Tibial artery (tissue), 4 donors: ENCODE results near the gene HEXA.
A peak's percentile ranks its signal among the peaks of the same experiment; 100 is the strongest.
"Not testable (repeated sequence)": the region's sequence is repeated elsewhere in the genome, so short reads cannot be mapped to it uniquely, and the experiment has no call there.

ENCODE experiments used
- DNase-seq, 2 donors: peaks; one replicate each; pipeline ENCODE4 v3.0.0-alpha.2; 2019
- H3K27ac ChIP-seq, 2 donors: fragments of 200-600 bp; sonication (generic) in 1 of 2; 1 replicate in 1 of 2; 2 replicates in 1 of 2; pipeline ENCODE4 v1.5.1; 2018 to 2019; ENCODE audit warnings: mild to moderate bottlenecking in 1 of 2
- H3K27me3 ChIP-seq, 2 donors: fragments of 200-600 bp; sonication (generic) in 1 of 2; one replicate each; pipeline versions ENCODE4 v1.5.1 to v1.6.0; 2016 to 2019
- H3K36me3 ChIP-seq, 3 donors: fragments of 200-600 bp; sonication (generic) in 2 of 3; one replicate each; pipeline ENCODE4 v1.5.1; 2016 to 2019; ENCODE audit warnings: mild to moderate bottlenecking in 2 of 3
- H3K4me1 ChIP-seq, 4 donors: fragments of 200-600 bp; sonication (generic) in 2 of 4; 1 replicate in 3 of 4; 2 replicates in 1 of 4; pipeline ENCODE4 v1.5.1; 2016 to 2019
- H3K4me3 ChIP-seq, 2 donors: fragments of 200-600 bp; sonication (generic) in 1 of 2; 1 replicate in 1 of 2; 2 replicates in 1 of 2; pipeline ENCODE4 v1.5.1; 2018 to 2019; ENCODE audit warnings: mild to moderate bottlenecking in 2 of 2
- H3K9me3 ChIP-seq, 3 donors: fragments of 200-600 bp; sonication (generic) in 1 of 3; one replicate each; pipeline ENCODE4 v1.5.1; 2016 to 2019
- CTCF ChIP-seq, 2 experiments: fragments of 200-600 bp in 1 of 2; fragments of 450-650 bp in 1 of 2; IDR thresholded peaks; one replicate each; pipeline ENCODE4 v1.5.1; 2017 to 2019; ENCODE audit warnings: antibody characterized with exemption in 2 of 2, mild to moderate bottlenecking in 1 of 2, moderate library complexity in 1 of 2
- intact Hi-C: fragments of 100-400 bp; cut with DNase I; formaldehyde crosslinking; loops from one replicate; pipeline ENCODE4 v1.15.0; 2023; ENCODE audit warnings: low total_unique reads

The HEXA gene

DNA sequence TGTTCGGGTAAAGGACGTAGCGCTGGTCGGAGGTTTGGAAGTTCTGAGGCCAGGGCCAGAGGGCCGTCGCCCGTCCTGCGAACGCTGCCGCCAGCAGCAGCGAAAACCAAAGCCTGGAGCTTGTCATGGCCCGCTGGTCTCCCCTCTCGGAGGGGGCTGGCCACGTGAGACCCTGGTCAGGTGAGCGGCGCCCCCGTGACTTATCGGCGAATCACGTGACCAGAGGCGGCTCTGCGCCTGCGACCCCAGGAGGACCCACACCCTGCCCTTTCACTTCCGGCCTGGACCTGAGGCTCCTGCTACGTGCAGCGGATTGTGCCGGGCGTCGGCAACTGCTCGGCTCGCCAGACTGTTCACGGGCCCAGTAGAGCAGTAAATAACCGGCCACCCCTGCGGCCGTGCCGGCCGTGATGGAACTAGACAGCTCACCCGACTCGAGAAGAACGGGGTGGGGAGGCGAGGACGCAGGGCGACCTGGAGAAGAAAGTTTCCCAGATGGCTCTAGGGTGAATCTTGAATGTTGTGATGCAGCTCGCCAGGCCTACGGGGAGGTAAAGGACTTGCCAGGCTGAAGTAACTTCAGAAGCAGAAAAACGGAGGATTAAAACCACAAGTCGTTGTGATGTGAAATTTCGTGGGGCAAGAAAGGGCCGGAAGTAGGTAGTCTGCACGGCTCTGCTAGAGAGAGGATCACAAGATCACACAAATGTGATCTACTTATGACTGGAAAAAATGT is at the start of gene HEXA:
TSS of gene HEXA (minus strand) at position 169 of the 736 bp plus-strand sequence. CDS start at position 127, 42 bp downstream.
- no peaks in the 10 kb centered on the region for H3K27me3 ChIP-seq
- H3K27ac ChIP-seq: peak within 1 kb of the TSS; percentile 88 to 89
- peak; percentile 96 to 98 for DNase-seq
- TF ChIP-seq CTCF (IDR thresholded peaks at IDR 0.05): peak in 1 of 2 experiments; percentile 28
- H3K4me1 ChIP-seq: peaks cover 0 to 41% (median 21%) of the 10 kb centered on the region in 4 donors
- no peaks in the 10 kb centered on the region for H3K9me3 ChIP-seq
- peak within 1 kb of the TSS; percentile 68 to 79 for H3K4me3 ChIP-seq
- peaks cover 0 to 10% (median 0%) of the 10 kb centered on the region in 3 donors for H3K36me3 ChIP-seq
- intact Hi-C loops: loop anchor here (10.0 kb wide), 1 partner anchor 99 kb away; the partner anchor contains the start of gene ARIH1

- intact Hi-C loops: no loop called here
- Histone ChIP-seq H3K27me3 (no peaks in the 10 kb centered on the region), H3K4me1 (no peaks in the 10 kb centered on the region), H3K4me3 (no peak overlapping the region), H3K27ac (no peak overlapping the region), H3K9me3 (peaks cover 0 to 8% (median 0%) of the 10 kb centered on the region in 3 donors), H3K36me3 (no peaks in the 10 kb centered on the region)
- no peak for TF ChIP-seq CTCF (IDR thresholded peaks at IDR 0.05)
- DNase-seq: no peak
These were observed 47.4 kb upstream of the HEXA start for GRCh38 chr15:72423256-72423655.

GRCh38 chr15:72421484-72421883 is 45.7 kb upstream of the HEXA start:
- H3K27me3 ChIP-seq: no peaks in the 10 kb centered on the region
- H3K4me1 ChIP-seq: no peaks in the 10 kb centered on the region
- peaks cover 0 to 5% (median 0%) of the 10 kb centered on the region in 3 donors for H3K9me3 ChIP-seq
- no peak overlapping the region for H3K27ac ChIP-seq
- intact Hi-C loops: no loop called here
- TF ChIP-seq CTCF (IDR thresholded peaks at IDR 0.05): no peak
- no peak overlapping the region for H3K4me3 ChIP-seq
- DNase-seq: no peak
- no peaks in the 10 kb centered on the region for H3K36me3 ChIP-seq

DNA sequence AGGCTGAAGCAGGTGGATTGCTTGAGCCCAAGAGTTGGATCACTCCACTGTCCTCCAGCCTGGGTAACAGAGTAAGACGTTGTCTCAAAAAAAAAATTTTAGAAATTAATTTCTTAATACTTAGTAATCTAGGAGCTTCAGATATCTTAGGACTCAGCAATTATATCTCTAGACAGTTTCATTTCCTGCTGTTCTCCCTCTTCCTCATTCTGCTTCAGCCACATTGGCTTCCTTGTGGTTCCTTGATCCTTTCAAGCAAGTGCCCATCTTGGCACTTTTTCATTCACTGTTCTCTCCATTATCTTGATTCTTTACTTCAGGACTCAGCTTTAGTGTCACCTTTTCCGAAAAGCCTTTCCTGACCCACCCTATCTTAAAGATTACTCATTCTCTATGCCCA is 44.8 kb upstream of the HEXA start:
- no peak overlapping the region for H3K4me3 ChIP-seq
- peaks cover 0 to 5% (median 0%) of the 10 kb centered on the region in 3 donors for H3K9me3 ChIP-seq
- no peak for TF ChIP-seq CTCF (IDR thresholded peaks at IDR 0.05)
- H3K36me3 ChIP-seq: no peaks in the 10 kb centered on the region
- intact Hi-C loops: no loop called here
- H3K27me3 ChIP-seq: no peaks in the 10 kb centered on the region
- no peak for DNase-seq
- H3K4me1 ChIP-seq: no peaks in the 10 kb centered on the region
- H3K27ac ChIP-seq: no peak overlapping the region

- H3K36me3 ChIP-seq, intact Hi-C loops: not testable (repeated sequence)
These were observed 44.0 kb upstream of the HEXA start for GRCh38 chr15:72419768-72420167.

GRCh38 chr15:72415304-72415703 is 39.5 kb upstream of the HEXA start:
- no peak for DNase-seq
- Histone ChIP-seq H3K36me3 (no peaks in the 10 kb centered on the region), H3K9me3 (no peaks in the 10 kb centered on the region), H3K27me3 (no peaks in the 10 kb centered on the region), H3K4me1 (no peaks in the 10 kb centered on the region), H3K27ac (no peak overlapping the region), H3K4me3 (no peak overlapping the region)
- no peak for TF ChIP-seq CTCF (IDR thresholded peaks at IDR 0.05)
- intact Hi-C loops: no loop called here

More at GRCh38 chr15:72419768-72420167, 44.0 kb upstream of the HEXA start:
- not testable (repeated sequence) for H3K4me3 ChIP-seq, H3K27me3 ChIP-seq, H3K9me3 ChIP-seq, H3K4me1 ChIP-seq, DNase-seq, H3K27ac ChIP-seq

DNA sequence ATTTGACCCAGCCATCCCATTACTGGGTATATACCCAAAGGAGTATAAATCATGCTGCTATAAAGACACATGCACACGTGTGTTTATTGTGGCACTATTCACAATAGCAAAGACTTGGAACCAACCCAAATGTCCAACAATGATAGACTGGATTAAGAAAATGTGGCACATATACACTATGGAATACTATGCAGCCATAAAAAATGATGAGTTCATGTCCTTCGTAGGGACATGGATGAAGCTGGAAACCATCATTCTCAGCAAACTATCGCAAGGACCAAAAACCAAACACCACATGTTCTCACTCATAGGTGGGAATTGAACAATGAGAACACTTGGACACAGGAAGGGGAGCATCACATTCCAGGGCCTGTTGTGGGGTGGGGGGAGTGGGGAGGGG is 37.5 kb upstream of the HEXA start:
- H3K4me3 ChIP-seq, H3K4me1 ChIP-seq, intact Hi-C loops: not testable (repeated sequence)

More for the DNA sequence above, 37.5 kb upstream of the HEXA start:
- not testable (repeated sequence) for H3K36me3 ChIP-seq, H3K27ac ChIP-seq, H3K9me3 ChIP-seq, H3K27me3 ChIP-seq, DNase-seq
